Neural cell (in vitro differentiated cells): ENCODE measurements around the gene SCYL1.

Experiments
- EZH2 ChIP-seq: fragments of 200-600, 300-800 bp; shearing (Covaris generic), sonication (generic); IDR thresholded peaks from 2 replicates; pipeline ENCODE4 v1.6.1; 2014; ENCODE audit warnings: antibody characterized with exemption, low read length, borderline replicate concordance, mild to moderate bottlenecking; ENCODE audit not compliant: insufficient read depth, poor library complexity, severe bottlenecking
- MXI1 ChIP-seq: fragments of 450-650 bp; conservative IDR thresholded peaks from 2 replicates; pipeline ENCODE4 v1.6.1; 2014; ENCODE audit warnings: antibody characterized with exemption, mild to moderate bottlenecking; ENCODE audit not compliant: poor library complexity, severe bottlenecking
- POLR2AphosphoS5 ChIP-seq: IDR thresholded peaks from 2 replicates; pipeline ENCODE4 v1.6.1; 2012
- RAD21 ChIP-seq: fragments of 450-650 bp; conservative IDR thresholded peaks from 2 replicates; pipeline ENCODE4 v1.6.1; 2014; ENCODE audit warnings: antibody characterized with exemption, mild to moderate bottlenecking, moderate library complexity
- SMC3 ChIP-seq: fragments of 450-650 bp; conservative IDR thresholded peaks from 2 replicates; pipeline ENCODE4 v1.6.1; 2014; ENCODE audit warnings: antibody characterized with exemption, mild to moderate bottlenecking, moderate library complexity; ENCODE audit not compliant: poor library complexity
- TAF1 ChIP-seq: IDR thresholded peaks from 2 replicates; pipeline ENCODE4 v1.6.1; 2012; ENCODE audit warnings: low read depth
- TF ChIP-seq, protein P1 (sequence below): fragments of 450-650 bp; IDR thresholded peaks from 2 replicates; pipeline ENCODE4 v1.5.1; 2014; ENCODE audit warnings: antibody characterized with exemption, mild to moderate bottlenecking, moderate library complexity; ENCODE audit not compliant: poor library complexity, severe bottlenecking
- TF ChIP-seq, protein P2 (sequence below): IDR thresholded peaks from 2 replicates; pipeline ENCODE4 v1.6.1; 2012; ENCODE audit warnings: borderline replicate concordance

GRCh38 chr11:65476632-65477148 is 48.2 kb upstream of the SCYL1 start:
- TF ChIP-seq SMC3 = no peak
- TF ChIP-seq, protein P1, sequence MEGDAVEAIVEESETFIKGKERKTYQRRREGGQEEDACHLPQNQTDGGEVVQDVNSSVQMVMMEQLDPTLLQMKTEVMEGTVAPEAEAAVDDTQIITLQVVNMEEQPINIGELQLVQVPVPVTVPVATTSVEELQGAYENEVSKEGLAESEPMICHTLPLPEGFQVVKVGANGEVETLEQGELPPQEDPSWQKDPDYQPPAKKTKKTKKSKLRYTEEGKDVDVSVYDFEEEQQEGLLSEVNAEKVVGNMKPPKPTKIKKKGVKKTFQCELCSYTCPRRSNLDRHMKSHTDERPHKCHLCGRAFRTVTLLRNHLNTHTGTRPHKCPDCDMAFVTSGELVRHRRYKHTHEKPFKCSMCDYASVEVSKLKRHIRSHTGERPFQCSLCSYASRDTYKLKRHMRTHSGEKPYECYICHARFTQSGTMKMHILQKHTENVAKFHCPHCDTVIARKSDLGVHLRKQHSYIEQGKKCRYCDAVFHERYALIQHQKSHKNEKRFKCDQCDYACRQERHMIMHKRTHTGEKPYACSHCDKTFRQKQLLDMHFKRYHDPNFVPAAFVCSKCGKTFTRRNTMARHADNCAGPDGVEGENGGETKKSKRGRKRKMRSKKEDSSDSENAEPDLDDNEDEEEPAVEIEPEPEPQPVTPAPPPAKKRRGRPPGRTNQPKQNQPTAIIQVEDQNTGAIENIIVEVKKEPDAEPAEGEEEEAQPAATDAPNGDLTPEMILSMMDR = no peak
- no peak for TF ChIP-seq EZH2
- TF ChIP-seq, protein P2, sequence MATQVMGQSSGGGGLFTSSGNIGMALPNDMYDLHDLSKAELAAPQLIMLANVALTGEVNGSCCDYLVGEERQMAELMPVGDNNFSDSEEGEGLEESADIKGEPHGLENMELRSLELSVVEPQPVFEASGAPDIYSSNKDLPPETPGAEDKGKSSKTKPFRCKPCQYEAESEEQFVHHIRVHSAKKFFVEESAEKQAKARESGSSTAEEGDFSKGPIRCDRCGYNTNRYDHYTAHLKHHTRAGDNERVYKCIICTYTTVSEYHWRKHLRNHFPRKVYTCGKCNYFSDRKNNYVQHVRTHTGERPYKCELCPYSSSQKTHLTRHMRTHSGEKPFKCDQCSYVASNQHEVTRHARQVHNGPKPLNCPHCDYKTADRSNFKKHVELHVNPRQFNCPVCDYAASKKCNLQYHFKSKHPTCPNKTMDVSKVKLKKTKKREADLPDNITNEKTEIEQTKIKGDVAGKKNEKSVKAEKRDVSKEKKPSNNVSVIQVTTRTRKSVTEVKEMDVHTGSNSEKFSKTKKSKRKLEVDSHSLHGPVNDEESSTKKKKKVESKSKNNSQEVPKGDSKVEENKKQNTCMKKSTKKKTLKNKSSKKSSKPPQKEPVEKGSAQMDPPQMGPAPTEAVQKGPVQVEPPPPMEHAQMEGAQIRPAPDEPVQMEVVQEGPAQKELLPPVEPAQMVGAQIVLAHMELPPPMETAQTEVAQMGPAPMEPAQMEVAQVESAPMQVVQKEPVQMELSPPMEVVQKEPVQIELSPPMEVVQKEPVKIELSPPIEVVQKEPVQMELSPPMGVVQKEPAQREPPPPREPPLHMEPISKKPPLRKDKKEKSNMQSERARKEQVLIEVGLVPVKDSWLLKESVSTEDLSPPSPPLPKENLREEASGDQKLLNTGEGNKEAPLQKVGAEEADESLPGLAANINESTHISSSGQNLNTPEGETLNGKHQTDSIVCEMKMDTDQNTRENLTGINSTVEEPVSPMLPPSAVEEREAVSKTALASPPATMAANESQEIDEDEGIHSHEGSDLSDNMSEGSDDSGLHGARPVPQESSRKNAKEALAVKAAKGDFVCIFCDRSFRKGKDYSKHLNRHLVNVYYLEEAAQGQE = no peak
- TF ChIP-seq MXI1 = no peak
- no peak for TF ChIP-seq POLR2AphosphoS5
- no peak for TF ChIP-seq TAF1
- TF ChIP-seq RAD21 = no peak
